ENCODE results near the gene SOX10.

The SOX10 gene

DNA sequence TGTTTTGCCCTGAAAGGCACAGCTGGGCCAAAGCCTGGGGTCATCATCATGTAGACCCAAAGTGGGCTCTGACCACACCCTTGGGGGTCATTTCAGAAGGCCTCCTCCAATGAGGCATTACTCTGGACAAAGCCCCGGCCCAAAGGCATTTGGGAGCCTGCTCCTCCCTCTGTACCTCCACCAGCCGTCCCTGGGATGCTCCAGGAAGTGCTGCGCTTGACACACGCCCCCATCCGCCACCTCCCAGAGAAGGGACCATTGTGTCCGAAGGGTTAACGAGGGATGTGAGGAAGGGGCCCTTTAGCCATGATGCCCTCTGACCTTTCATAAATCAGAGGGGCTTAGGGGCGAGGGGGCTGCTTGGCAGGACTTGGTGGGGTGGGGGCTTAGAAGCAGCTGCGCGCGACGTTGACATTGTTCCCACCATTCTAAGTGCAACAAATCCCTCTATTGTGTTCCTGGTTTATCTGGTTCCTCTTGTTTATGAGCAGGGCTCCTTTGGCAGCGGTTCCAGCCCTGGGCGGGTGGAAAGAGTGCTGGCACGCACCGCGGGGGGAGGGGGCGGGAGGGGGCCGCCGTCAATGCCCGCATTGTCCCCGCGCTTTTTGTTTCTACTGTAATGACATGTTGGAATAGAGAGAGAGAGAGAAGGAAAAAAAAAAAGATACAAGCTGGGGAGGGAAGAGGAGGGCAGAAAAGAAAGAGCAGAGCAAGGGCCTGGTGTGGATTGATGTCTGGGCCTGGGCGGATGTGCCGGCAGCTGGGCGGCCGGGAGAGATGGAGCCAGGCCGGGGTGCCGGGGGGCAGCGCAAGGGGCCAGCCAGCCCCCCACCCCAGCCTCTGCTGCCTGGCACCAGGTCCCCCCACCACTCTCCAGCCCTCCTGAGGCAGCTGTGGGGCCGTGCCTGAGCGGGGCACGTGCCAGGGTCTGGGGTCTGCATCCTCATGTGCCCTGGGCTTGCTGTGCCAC is 32.1 kb upstream of the SOX10 start:
- no peak for DNase-seq

DNA sequence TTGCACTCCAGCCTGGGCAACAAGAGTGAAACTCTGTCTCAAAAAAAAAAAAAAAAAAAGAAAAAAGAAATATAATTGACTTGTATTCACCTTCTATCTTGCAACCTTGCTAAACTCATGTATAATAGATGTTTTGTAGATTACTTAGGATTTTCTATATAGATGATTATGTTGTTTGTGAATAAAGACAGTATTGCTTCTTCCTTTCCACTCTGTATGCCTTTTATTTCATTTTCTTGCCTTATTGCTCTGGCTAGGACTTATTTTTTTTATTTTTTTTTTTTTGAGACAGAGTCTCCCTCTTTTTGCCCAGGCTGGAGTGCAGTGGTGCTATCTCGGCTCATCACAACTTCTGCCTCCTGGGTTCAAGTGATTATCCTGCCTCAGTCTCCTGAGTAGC is 29.7 kb upstream of the SOX10 start:
- no peak for DNase-seq

DNA sequence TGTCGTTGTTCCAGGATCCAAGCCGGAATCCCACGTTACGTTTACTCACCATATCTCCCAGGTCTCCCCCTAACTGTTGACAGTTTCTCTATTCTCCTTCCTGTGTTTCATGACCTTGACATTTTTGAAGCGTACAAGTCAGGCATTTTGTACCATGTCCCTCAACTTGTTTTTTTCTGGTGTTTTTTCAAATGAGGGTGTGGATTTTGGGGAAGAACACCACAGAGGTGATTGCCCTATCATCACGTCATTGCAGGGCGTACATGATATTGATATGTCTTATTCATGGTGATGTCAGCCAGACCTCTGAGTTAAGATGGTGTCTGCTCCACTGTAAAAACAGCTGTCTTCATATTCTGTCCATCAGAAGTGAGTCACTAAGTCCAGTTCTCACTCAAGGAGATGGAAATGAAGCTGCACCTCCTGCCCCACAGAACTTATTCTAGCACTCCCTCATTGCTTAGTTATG is 28.3 kb upstream of the SOX10 start:
- DNase-seq: no peak

DNA sequence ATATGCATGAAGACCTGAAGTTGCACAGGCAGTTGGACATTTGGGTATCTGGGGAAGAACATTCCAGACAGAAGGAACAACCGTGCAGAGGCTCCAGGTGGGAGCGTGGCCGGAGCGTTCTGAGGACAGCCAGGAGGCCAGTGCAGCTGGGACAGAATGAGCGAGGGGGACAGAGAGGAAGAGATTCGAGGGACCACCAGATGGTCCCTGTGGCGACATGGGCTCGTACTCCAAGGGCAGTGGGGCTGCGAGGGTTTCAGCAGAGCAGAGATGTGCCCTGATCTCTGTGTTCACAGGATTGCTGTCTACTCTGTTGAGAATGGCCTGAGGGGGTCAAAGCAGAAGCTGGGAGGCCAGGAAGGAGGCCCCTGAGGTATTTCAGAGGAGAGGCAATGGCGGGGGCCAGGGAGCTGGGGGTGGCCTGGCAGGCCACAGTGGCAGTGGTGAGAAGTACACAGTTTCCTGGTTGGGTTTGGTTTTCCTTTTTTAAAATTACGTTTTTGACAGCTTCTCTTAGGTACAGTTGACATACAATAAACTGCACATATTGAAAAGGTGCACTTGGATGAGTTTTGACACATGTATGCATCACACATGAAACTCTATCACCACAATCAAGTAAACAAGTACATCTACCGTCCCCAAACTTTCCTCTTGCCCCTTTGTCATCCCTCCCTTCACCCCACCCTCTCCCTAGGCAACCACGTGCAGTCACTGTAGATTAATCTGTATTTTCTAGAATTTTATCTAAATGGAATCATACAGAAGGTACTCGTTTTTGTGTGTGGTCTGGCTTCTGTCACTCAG is 24.8 kb upstream of the SOX10 start:
- peak; percentile 38 for DNase-seq

DNA sequence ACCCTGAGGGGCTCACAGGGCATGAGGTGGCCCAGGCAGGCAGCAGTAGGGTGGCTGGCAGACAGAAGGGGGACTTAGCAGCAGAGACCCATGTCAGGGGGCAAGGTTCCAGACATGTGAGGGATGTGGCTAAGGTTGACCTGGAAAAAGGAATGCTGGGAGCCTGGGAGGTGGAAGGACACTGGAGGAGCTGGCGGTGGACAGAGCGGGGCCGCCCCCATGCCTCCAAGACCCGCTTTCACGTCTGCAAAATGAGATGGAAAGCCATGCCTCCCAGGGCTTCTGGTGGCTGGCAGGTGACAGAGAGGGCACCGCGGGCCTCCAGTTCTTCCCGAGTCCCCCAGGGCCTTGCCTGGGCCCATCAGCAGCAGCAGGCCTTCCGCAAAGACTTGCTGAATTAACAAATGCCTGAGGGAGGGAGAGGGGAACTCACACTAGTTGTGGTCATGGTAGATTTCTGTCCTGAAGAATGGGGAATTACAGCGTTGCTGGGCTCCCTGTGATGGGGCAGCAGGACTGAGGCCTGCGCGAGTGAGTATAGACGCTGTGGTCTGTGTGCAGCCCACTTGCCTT is 23.1 kb upstream of the SOX10 start:
- DNase-seq: no peak

DNA sequence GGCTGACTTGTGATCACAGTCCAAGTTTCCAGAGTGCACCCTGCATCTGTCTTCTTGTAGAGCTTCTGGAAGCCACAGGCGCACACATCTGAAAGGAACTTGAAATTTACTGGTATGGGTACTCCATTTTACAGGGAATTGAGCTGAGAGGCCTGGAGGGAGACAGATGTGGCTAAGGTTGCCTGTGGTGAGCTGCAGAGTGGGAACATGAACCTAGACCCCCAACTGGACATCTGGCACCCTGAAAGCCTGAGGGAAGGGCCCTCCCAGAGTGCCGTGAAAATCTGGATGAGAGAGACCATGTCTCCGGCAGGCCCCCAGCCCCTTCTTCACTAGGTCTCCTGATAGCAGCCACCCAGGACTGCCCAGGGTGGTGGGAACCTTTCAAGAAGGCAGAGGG is 22.6 kb upstream of the SOX10 start:
- no peak for DNase-seq

DNA sequence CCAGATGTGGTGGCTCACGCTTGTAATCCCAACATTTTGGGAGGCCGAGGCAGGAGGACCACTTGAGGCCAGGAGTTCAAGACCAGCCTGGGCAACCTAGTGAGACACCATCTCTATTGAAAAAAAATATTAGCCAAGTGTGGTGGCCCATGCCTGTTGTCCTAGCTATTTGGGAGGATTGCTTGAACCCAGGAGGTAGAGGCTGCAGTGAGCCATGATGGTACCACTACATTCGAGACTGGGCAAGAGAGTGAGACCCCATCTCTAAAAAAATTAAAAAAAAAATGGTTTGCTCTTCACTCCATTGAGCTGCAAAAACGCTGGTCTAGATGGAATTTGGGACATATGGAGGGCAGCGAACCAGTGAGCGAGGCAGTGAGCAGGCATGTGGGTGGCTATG is 21.6 kb upstream of the SOX10 start:
- DNase-seq: no peak

DNA sequence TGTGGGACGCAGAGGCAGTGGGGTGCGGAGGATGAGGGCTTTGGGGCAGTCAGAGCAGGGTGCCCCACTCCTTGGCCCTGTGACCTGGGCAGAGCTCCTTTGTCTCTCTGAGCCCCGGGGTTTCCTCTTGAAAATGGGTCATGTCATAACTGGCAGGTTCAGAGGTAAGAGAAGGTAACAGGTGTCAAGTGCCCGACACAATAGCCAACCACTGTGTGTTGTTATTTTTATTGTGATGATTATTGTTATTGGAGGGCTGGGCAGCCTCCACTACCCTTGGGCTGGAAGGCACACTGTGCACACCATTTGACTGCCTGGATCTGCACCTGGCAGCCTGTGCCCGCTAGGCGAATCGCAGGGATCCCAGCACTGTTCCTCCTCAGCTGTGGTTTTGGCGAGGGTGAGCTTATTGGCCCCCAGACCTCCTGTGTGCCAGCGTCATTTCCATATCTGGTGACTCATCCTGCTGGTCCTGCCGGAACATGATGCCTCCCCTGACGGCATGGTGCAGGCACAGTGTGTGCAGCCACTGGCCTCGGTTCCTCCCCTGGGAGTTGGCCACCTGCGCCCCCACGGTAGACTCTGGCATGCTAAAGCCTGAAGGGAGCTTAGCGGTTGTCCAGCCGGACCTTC is 15.4 kb upstream of the SOX10 start:
- DNase-seq: peak; percentile 71

DNA sequence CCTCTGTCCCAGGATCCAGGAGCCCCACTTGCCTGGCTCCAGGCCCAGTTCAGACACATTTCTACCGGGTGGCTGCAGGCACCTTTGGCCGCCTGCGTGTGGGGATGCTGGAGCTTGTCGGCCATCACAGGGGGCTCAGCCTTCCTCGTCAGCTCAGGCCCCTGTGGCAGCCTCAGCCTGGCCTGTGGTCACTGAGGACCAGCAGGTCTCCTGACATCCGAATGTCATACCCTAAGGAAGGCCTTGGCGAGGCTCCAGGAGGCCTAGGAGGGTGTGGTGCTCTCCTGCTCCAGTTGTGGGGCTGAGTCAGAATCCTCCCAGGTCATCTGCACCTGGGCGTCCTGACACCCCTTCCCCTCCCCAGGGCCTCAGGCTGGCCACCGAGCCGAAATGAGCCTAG is 14.9 kb upstream of the SOX10 start:
- DNase-seq: no peak

DNA sequence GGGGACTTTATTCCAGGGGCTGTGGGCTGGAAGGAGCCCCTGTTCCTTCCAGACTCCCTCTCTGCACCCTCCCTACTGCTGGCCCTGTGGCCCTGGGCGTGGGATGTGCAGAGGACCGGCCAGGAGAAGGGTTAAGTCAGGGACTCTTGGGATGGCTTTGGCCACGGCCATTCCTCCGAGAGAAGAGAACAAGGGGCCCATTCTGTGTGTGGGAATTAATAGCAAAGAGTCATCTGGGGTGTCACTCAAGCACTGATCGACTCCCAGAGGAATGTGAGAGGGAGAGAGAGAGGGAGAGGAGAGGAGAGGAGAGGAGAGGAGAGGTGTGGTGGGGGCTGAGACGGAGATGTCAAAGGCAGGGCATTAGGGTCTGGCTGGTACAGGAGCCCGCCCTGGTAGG is 14.2 kb upstream of the SOX10 start:
- DNase-seq: no peak

DNA sequence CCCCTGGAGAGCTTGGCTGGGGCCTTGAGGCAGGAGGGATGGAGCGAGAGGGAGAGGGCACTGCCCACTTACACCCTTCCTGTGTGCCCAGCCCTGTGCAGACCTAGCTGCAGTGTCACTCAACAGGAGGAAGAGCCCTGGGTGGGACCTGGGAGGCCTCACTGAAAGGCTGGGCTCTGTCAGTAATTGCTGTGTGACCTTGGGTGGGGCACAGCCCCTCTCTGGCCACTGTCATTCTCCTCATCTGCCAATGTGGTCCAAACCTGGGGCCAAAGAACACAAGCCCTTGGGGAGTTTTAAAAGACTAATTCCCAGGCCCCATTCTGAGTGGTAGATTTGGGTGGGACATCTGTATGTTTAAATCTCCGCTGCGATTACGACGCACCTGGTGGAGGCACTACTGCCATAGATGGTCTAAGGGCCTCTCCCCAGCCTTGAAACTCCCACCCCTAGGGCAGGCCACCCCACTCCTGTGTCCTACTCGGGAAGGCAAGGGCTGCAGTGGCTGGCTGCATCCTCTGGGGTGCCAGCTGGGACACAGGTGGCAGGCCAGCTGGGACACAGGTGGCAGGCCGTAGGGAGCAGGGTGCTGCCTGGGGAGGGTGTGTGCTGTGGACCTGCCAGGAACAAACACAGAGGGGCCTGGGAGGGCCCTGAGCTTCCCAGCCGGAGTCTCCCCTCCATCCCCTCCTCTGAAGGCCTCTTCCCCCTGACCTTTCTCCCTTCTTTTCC is 12.3 kb upstream of the SOX10 start:
- no peak for DNase-seq

DNA sequence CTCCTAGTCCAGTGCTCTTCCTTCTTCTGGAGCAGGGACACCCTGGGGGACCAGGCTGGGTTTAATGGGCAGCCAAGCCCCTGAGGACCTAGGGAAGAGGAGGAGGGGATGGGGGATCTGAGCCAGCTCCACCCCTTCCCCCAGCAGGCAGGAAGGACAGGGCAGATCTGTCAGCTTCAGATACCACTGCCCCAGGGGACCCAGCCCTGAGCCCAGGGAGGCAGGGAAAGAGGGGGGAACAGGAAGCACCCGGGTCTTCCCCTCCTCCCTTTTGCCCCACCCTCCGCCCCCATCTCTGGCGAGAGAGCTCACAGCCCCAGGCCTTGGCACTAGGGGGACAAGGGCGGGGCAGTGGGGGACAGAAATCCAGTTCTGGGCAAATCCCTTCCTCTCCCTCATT is 11.7 kb upstream of the SOX10 start:
- DNase-seq: peak; percentile 65

DNA sequence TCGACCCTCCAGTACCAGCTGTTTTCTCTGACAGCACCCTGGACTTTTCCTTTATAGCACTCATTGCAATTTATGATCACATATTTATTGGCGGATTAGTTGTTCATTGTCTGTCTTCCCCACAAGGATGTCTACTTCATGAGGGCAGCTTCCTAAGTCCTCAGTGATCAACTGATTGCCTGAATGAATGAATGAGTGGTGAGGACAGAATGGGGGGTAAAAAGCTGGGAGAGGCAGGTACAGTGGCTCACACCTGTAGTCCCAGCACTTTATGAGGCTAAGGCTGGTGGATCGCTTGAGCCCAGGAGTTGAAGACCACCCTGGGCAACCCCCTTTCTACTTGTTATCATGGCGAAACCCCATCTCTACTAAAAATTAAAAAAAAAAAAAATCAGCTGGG is 11.1 kb upstream of the SOX10 start:
- DNase-seq: no peak

DNA sequence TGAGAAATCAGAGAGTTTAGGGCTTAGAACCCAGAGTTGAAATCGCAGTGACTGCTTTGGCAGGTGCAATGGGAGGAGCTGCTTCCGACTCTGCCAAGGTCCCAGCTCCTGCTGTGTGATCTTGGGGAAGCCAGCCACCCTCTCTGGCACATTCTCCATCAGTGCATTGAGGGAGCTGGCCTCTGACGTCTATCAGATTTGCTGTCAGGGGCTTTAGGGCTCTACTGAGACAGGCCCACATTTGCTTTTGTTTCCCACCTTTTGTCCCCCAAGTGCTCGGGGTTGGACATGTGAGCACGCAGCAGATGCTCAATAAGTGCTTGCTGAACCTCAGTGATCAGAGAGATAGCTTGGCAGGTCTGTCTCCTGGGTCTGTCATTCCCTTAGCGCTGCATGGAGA is 10.6 kb upstream of the SOX10 start:
- no peak for DNase-seq

DNA sequence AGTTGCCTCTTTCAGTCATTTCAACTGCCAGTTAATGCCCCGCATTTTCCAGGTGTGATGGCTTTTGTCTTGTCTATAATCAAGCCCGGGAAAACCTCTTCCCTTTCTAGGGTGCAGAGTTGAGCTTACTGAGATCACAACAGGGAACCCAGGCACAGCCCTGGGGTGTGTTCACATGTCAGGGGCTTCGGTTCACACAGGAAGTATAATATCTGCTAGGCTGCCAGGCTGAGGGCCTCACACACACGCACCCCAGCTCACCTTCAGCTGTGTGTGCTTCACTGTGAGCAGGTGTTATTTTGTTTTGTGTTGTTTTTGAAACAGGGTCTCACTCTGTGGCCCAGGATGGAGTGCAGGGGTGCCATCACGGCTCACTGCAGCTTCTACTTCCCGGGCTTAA is 9.7 kb upstream of the SOX10 start:
- DNase-seq: no peak

DNA sequence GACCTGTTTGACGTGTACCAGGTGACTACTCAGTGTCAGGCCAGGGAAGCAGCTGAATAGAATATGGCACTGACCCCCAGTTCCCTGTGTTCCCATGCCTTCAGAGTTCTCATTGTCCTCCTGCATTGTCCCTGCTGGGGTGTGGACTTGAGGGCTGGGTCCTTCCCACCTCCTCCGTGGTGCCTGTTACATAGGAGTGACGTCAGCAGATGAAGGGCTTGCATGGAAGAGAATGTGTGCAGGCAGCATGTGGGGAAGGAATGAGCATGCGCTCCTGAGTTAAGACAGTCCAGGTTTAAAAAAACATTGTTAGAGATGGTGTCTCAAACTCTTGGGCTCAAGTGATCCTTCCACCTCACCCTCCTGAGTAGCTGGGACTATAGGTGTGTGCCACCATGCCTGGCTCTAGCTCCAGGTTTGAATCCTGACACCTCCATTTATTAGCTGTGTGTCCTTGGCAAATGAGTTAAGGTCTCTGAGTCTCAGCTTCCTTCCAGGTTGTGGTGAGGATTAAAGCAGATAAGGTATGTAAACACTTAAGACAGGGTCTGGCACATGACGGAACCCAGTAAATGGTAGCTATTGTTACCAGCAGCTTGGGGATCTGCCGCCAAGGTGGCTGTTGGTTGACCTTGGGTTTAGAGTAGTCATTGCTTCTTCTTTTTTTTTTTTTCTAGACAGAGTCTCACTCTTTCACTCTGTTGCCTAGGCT is 7.5 kb upstream of the SOX10 start:
- no peak for DNase-seq

DNA sequence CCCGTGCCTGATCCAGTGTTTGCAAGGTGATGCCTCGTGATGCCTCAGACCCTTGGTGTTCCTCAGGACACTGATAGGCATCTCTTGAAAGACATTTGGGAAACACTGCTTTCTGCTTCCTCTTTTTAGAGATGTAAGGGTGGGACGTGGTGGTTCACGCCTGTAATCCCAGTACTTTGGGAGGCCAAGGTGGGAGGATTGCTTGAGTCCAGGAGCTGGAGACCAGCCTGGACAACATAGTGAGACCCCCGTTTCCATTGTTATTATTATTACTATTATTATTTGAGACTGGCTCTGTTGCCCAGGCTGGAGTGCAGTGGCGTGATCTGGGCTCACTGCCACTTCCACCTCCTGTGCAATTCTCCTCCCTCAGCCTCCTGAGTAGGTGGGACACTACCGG is 6.5 kb upstream of the SOX10 start:
- DNase-seq: no peak

DNA sequence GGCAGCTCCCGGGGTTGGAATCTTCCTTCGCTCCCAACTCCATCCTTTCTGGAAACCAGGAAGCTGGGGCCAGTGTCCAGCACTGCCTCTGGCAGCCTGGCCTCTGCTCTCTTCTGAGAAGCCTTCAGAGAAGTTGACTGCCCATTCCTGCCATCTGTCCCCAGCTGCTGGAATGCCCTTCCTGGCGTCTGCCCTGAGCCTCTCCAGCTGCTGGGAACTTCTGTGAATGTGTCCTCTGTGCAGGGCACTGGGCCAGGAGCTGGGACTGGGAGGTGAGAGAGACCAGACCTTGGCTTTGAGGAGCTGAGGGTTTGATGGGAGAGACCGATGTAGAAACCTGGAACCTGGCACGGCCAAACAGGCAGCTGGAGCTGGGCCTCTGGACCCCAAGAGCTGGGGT is 5.9 kb upstream of the SOX10 start:
- DNase-seq: no peak

DNA sequence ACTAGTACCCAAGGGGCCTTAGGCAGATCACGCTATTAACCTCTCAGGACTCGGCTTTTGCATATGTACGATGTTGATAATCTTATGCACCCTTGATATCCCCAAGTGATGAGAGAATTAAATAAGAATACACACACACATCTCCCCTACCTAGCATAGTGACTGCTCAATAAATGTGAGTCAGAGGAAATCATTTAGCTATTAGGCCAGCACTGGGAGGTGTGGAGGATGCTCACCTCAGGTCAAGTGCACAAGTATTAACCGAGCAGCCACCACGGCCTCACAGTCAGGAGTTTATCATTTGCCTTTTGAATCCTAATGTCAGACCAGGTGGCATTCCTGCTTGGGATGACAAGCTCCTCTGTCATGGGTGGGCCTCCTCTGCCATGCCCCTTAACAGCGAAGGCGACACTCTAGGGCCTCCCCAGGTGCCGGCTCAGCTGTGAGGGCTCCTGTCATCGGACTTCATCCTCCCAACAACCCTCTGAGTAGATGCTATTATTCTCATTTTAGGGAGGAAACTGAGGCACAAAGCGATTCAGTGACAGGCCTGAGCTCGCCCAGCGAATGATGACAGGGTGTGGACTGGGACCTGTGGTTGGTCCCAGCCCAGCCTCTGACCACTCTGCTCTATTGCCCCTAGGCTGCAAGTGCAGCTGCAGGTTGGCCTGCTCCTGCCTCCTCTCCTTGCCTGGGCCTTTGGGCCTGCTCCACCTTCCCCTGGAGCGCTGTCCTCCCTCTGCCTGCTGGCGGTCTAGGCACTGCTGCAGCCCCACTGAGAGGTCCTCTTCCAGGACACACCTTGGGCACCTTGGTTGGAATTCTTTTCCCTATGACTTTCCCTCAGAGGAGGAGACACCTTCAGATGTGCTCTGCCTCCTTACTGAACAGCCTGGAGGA is 5.0 kb upstream of the SOX10 start:
- no peak for DNase-seq

DNA sequence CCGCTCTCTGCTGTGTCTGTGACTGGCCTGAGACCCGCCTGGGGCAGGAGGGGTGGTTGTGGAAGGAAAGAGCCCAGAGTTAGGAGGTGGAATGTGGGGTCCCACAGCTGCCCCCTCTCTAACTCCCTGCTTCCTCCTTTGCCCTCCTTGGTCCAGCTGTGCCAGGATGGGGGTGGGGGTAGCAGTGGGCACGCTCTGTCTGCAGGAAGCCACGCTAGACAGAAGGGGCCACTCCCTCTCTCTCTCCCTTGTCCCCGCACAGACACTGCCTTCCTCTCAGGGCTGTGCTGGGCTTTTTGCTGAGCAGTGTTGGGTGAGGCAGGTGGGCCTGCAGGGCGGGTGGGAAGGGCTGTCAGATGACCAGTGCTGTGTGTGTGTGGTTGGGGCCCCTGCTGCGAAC is 2.0 kb upstream of the SOX10 start:
- no peak for DNase-seq

Measured in GDM1 (cell line).